ENCODE data around the gene VSIG2. TPM values are rescaled to one million over a fixed set of nuclear protein-coding genes. Genes with fewer than 3 reads are reported as not detected.

VSIG2 gene
- total RNA-seq, 1 donor from 2014 or later, result not detected

GRCh38 chr11:124727474-124727873 lies 24.6 kb downstream of the VSIG2 start:
- Mint-ChIP-seq H3K4me3 (ENCODE audit: unreplicated experiment) (no peak overlapping the region), H3K27me3 (ENCODE audit: low read depth) (peaks cover 18% of the 10 kb centered on the region), H3K27ac (ENCODE audit: unreplicated experiment) (no peak overlapping the region), H3K36me3 (ENCODE audit: low read depth) (no peaks in the 10 kb centered on the region), H3K4me1 (ENCODE audit: low read depth) (peaks cover 16% of the 10 kb centered on the region), H3K9me3 (ENCODE audit: low read depth) (no peaks in the 10 kb centered on the region)
- no peak for DNase-seq (ENCODE audit: low spot score)
- no peak for TF ChIP-seq CTCF (IDR thresholded peaks at IDR 0.05)

- Mint-ChIP-seq H3K27me3 (ENCODE audit: low read depth) (peaks cover 36% of the 10 kb centered on the region), H3K4me1 (ENCODE audit: low read depth) (peaks cover 16% of the 10 kb centered on the region), H3K27ac (ENCODE audit: unreplicated experiment) (no peak overlapping the region), H3K36me3 (ENCODE audit: low read depth) (no peaks in the 10 kb centered on the region), H3K9me3 (ENCODE audit: low read depth) (no peaks in the 10 kb centered on the region), H3K4me3 (ENCODE audit: unreplicated experiment) (peak overlapping the region; percentile 27)
- DNase-seq (ENCODE audit: low spot score), result no peak
- no peak for TF ChIP-seq CTCF (IDR thresholded peaks at IDR 0.05)
These were observed 26.3 kb downstream of the VSIG2 start for GRCh38 chr11:124725719-124726105.

- Mint-ChIP-seq H3K4me1 (ENCODE audit: low read depth) (peaks cover 16% of the 10 kb centered on the region), H3K27ac (ENCODE audit: unreplicated experiment) (no peak overlapping the region), H3K36me3 (ENCODE audit: low read depth) (no peaks in the 10 kb centered on the region), H3K27me3 (ENCODE audit: low read depth) (peaks cover 38% of the 10 kb centered on the region), H3K9me3 (ENCODE audit: low read depth) (no peaks in the 10 kb centered on the region), H3K4me3 (ENCODE audit: unreplicated experiment) (peak overlapping the region; percentile 27)
- no peak for DNase-seq (ENCODE audit: low spot score)
- no peak for TF ChIP-seq CTCF (IDR thresholded peaks at IDR 0.05)
These were observed 26.9 kb downstream of the VSIG2 start for GRCh38 chr11:124724979-124725718.

- DNase-seq (ENCODE audit: low spot score), result no peak
- TF ChIP-seq CTCF (IDR thresholded peaks at IDR 0.05), result no peak
- Mint-ChIP-seq H3K36me3 (ENCODE audit: low read depth) (no peaks in the 10 kb centered on the region), H3K27me3 (ENCODE audit: low read depth) (peaks cover 64% of the 10 kb centered on the region), H3K27ac (ENCODE audit: unreplicated experiment) (no peak overlapping the region), H3K4me3 (ENCODE audit: unreplicated experiment) (no peak overlapping the region), H3K4me1 (ENCODE audit: low read depth) (peaks cover 28% of the 10 kb centered on the region), H3K9me3 (ENCODE audit: low read depth) (no peaks in the 10 kb centered on the region)
These were observed 29.9 kb downstream of the VSIG2 start for GRCh38 chr11:124722176-124722575.

- H3K4me3 Mint-ChIP-seq (ENCODE audit: unreplicated experiment), result no peak overlapping the region
- H3K9me3 Mint-ChIP-seq (ENCODE audit: low read depth), result no peaks in the 10 kb centered on the region
- no peaks in the 10 kb centered on the region for H3K36me3 Mint-ChIP-seq (ENCODE audit: low read depth)
- H3K4me1 Mint-ChIP-seq (ENCODE audit: low read depth), result peaks cover 12% of the 10 kb centered on the region
- H3K27ac Mint-ChIP-seq (ENCODE audit: unreplicated experiment), result no peak overlapping the region
- no peak for DNase-seq (ENCODE audit: low spot score)
- TF ChIP-seq CTCF (IDR thresholded peaks at IDR 0.05), result no peak
- H3K27me3 Mint-ChIP-seq (ENCODE audit: low read depth), result peaks cover 67% of the 10 kb centered on the region
These were observed 32.5 kb downstream of the VSIG2 start for GRCh38 chr11:124719534-124719933.
